Measurements from ENCODE around the gene SLC17A5.
A peak's percentile ranks its signal among the peaks of the same experiment; 100 is the strongest.
"Not testable (repeated sequence)": the region's sequence is repeated elsewhere in the genome, so short reads cannot be mapped to it uniquely, and the experiment has no call there.

The SLC17A5 gene, protein sequence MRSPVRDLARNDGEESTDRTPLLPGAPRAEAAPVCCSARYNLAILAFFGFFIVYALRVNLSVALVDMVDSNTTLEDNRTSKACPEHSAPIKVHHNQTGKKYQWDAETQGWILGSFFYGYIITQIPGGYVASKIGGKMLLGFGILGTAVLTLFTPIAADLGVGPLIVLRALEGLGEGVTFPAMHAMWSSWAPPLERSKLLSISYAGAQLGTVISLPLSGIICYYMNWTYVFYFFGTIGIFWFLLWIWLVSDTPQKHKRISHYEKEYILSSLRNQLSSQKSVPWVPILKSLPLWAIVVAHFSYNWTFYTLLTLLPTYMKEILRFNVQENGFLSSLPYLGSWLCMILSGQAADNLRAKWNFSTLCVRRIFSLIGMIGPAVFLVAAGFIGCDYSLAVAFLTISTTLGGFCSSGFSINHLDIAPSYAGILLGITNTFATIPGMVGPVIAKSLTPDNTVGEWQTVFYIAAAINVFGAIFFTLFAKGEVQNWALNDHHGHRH

DNA sequence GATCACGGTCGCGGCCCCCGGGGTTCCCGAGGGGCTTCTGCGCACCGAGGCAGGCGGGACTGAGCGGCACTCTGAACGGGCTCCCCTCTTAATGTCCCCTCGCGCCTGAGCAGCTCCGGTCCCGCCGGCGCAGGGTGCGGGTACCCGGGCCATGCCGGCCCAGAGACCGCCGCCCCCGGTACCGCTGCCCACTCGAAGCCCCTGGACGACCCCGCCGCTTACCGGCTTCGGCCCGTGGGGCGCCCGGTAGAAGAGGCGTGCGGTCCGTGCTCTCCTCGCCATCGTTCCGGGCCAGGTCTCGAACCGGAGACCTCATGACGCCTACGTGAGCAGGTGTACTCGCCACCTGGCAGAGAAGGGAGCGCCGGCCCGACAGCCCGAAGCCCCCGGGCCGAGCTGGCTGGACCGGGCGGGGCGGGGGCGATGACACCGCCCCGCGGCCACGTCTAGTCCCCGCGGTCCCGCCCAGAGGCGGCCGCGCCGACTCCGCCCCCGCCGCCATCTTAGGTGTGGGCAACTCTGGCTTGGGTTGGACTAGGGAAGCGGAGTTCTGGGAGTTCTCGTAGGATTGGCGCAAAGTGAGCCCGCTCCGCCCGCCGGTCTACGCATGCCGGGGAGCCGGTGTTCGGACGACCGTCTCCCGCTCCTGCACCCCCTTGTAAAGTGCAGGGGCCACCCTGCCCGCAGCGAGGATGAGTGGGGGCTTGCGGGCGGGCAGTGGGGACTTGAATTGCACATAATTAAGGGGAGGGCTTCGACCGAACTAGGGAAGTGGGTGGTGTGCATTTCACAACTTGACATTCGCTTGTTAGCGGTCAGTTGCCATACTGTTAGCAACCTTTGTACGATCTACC, at the start of gene SLC17A5:
SLC17A5 (minus strand) TSS at position 422 of the 854 bp plus-strand sequence; CDS start at position 316, 106 bp downstream.
- peak; percentile 90 for DNase-seq (ENCODE audit: low spot score)

DNA sequence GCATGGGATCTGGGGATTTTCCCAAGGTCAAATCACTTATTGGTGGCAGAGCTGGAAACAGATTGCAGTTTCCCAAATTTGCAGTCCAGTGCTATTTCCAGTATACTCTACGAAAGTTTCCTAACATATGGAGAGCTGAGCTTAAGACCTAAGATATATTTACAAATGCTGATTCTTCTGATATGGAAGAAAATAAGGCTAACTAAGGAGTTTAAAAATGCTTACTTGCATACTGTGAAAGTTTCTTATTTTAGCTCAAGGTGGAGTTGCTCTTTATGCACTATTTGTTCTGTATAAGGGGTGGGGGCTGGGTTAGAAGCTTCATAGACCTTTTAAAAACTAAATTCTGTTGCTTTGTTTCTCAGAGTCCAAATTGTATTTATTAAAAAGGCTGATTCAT, 49.7 kb upstream of the SLC17A5 start:
- no peak for DNase-seq (ENCODE audit: low spot score)

DNA sequence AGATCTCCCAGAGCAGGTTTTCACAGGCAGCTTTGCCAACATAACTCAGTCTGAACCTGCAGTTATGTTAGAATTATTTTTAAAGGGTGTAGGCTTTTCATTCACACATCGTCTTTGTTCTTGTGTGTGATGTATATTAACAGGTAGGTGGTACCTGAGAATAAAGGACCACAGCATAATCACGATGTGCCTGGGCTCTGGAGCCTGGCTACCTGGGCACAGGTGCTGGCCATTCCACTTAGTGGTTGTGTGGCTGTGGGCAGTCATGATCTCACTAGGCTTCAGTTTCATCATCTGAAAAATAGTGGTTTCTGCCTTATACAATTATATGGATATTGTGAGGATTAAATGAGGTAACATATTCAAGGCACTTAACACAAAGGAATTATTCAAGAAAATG, 48.7 kb upstream of the SLC17A5 start:
- DNase-seq (ENCODE audit: low spot score): no peak

DNA sequence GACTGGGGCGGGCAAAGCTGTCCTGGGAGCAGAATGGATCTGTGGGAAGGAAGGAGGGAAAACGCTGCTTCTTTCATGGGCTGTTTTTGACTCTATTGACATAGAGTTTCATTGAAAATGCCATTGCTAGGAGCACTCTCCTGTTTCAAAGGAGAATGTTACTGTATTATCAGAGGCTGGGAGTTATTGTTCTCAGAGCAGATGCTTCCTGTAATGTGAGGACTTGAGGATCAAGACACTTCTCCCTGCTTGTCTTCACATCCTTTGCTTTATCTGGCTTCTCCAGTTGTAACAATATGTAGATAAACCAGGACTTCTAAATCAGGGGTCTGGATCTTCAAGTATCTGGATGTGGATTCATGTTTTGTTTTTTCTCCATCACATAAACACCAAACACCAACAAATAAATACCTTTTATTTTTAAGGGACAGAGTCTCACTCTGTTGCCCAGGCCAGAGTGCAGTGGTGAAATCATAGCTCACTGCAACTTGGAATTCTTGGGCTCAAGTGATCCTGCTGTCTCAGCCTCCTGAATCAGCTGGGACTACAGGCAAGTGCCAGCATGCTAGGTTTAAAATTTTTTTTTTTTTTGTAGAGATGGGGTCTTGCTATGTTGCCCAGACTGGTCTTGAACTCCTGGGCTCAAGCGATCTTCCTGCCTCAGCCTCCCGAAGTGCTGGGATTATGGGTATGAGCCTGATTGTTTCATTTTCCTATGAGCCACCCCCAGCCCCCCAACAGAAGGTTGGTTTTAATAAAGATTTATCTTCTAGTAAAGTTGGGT, 46.1 kb upstream of the SLC17A5 start:
- DNase-seq (ENCODE audit: low spot score): no peak

DNA sequence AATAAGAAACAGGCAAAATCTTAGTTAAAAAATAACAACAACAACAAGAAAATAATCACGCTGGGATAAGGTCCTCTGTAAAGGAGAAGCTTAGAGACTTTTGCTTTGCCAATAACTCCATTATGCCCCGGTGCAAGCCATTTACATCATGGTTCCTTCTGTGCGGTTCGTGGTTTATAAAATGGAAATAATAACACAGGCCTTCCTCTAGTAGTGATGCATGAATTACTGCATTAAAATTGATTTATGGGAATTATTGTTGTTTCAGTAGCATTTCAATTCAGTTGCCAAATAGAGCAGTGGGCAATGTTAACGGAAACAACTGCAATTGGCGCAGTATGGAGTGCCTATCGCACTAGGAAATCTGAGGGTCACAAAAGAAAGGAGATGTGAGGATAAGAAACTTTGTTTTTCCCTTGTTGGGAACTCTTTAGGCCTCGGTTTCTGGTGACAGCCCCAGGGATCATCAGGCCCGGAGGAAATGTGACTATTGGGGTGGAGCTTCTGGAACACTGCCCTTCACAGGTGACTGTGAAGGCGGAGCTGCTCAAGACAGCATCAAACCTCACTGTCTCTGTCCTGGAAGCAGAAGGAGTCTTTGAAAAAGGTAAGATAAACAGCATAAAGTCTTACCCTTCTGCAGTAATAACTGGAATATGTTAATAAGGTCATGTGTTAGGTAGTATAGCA, 43.3 kb upstream of the SLC17A5 start:
- no peak for DNase-seq (ENCODE audit: low spot score)

DNA sequence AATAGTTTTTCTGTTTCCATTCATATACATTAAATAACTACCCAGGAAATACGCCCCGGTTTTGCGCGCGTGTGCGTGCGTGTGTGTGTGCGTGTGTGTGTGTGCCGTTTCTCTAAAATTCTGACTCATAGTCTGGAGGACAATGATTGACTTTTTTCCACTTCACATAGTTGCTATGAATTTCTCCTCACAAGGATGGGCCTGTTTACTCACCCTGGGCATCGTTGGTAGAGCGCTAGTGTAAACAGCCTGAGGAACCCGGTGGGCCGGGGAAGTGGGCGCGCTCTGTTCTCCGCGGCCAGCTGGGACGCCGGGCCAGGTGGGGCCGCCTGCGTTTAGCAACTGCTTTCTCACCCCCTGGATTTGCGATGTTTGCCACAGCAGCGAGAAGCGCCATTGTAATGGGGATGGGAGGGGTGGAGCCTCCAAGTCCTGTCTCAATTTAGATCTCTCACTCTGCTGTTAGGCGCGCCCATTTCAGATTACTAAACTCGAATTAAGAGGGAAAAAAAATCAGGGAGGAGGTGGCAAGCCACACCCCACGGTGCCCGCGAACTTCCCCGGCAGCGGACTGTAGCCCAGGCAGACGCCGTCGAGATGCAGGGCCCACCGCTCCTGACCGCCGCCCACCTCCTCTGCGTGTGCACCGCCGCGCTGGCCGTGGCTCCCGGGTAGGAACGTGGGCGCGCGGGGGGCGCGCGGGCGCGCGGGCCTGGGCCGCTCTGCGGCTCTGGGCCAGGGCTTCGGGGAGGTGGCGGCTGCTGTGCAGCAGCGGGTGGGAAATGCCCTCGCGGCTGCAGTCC, 42.0 kb upstream of the SLC17A5 start, which contains the start of gene CD109:
CD109 (plus strand) TSS at position 585 of the 803 bp plus-strand sequence; CDS start at position 598, 13 bp downstream.
- no peak for DNase-seq (ENCODE audit: low spot score)

DNA sequence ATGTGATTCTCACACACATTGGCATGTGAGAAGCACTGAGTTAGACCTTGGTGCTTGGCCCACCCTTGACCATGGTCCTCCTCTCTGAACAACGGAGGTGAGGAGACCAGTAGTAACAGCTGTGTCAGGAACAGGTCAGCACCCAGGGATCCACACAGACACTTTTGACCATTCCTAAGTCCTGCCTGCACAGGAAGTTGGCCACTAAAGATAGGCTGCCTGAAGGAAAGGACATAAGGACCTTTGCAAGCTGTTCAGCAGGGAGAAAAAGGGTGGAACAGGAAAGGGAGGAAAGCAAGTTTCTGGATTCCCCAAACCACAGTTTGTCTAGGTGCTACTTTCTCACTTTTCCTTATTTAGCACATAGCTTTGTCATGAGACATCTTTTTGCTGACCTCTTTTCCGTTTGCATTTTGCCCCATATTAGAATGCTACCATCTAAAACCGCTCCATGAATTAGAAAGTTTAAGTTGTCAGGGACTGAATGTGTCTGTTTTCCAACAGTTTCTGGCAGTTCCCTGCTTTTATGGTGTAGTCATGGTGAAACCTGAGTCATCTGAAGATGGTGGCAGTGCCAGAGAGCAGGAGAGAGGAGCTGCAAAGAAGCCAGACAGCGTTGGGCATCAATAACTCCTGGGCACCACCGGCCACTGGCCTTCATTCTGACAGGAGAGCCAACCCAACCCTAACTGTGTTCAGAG, 41.1 kb upstream of the SLC17A5 start:
- DNase-seq (ENCODE audit: low spot score): no peak

DNA sequence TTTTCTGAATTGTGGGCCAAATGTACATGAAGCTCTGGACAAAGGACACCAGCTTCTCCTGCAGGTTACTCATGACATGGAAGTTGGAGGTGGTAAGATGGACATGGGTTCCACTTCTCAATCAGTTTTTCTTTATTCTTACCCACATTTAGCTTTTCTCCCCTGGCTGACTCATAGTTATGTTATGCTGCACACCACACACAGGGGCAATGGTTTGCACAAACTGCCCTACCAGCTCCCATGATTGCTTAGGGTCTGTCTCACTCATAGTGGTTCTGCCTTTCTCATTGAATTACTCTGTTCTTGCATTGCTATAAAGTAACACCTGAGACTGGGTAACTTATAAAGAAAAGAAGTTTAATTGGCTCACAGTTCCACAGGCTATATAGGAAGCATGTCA, 37.7 kb upstream of the SLC17A5 start:
- DNase-seq (ENCODE audit: low spot score): no peak

DNA sequence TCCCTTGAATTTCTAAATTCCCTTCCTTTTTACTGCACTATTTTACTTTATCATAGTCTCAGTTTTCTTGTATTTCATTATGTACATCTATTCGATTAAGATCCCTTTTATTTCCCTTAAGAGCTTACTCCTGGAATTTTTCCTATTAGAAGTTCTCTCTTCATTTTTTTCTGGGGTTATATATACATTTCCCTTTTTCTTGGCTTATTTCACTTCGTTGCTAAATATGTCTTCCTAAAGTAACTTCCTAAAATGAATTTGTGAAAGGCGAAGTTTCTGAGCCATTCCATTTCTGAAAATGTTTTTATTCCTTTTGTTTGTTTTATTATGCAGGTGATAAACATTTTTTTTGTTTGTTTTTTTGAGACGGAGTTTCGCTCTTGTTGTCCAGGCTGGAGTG, 36.3 kb upstream of the SLC17A5 start:
- DNase-seq (ENCODE audit: low spot score): no peak

DNA sequence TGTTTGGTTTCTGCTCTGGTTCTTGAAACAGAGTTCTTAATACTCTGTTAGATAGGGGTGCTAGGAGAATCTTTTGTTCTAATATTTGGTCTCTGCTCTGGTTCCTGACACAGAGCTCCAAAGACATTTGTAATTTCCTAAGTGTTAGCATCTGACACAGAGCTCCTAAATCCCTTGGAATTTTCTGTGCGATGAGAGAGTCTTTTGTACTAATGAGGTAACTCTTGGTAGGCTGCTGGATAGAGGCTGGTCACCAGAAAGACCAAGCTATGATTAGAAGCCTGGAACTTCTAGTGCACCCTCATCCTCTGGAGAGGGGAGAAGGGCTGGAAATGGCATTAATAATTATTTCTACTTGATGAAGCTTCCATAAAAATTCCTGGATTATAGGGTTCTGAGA, 34.6 kb upstream of the SLC17A5 start:
- no peak for DNase-seq (ENCODE audit: low spot score)

DNA sequence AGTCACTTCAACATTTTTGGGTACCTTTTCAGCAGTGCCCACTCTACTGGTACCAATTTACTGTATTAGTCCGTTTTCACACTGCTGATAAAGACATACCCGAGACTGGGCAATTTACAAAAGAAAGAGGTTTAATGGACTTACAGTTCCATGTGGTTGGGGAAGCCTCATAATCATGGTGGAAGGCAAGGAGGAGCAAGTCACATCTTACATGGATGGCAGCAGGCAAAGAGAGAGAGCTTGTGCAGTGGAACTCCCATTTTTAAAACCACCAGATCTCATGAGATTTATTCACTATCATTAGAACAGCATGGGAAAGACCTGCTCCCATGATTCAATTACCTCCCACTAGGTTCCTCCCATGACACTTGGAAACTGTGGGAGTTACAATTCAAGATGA, 29.8 kb upstream of the SLC17A5 start:
- DNase-seq (ENCODE audit: low spot score): not testable (repeated sequence)

DNA sequence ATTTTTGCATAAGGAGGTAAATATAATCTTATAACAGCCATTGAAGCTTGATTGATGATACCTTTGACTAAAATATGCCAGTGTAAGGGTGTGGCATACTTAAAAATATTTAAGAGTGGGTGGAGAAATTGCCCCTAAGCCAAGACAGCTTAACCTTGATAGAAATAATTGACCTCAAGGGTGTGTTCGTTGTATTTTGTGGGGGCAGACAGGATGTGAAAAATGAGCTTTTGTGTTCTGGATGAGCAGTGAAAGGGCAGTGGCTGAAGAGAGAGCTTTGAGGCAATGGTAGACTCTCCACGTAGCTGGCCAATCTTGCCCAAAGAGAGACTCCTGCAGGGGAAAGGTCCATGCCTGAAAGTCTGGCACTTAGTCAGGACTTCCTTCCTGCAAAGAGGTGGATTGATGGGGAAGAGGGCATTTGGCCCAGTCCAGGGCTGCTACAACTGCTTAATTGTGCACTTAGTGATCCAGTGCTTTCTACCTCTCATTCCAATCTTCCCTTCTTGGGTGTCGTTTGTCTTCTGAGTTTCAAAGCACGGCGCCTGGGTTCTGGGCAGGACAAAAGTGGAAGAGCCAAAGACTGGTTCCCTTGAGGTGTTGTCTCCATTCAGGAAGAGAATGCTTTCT, 26.6 kb upstream of the SLC17A5 start:
- DNase-seq (ENCODE audit: low spot score): no peak

DNA sequence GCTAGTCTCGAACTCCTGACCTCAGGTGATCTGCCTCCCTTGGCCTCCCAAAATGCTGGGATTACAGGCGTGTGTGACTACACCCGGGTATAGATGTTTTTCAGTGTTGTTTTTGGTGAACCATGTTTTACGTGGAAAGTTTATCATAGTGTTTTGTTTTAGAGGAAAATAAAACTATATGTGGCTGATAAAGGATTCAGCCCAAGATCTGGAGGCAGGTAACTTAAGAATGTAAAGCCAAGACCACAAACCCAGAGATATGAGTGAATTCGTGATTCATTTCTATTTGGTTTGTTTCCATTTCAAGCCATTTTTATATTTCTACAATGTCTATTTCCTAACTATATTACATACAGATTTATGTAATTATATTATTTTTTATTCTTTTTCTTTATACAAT, 26.1 kb upstream of the SLC17A5 start:
- DNase-seq (ENCODE audit: low spot score): not testable (repeated sequence)

DNA sequence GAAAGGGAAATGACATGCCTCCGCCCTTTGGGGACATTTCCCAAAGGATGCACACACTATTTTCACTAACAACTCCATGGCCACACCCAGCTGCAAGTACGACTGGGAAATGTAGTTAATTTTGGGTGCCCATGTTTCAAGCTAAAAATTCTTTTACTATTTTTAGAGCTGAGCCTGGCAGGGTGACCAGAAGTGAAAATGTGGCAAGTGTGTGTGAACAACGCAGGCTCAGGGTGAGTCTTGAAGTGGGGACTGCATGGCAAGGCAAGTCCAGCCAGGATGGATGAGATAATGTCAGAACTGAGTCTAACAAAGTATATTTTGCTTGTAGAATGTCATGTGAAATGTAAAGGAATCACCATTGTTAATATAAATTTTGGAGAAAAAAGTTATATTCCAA, 25.2 kb upstream of the SLC17A5 start:
- DNase-seq (ENCODE audit: low spot score): no peak

DNA sequence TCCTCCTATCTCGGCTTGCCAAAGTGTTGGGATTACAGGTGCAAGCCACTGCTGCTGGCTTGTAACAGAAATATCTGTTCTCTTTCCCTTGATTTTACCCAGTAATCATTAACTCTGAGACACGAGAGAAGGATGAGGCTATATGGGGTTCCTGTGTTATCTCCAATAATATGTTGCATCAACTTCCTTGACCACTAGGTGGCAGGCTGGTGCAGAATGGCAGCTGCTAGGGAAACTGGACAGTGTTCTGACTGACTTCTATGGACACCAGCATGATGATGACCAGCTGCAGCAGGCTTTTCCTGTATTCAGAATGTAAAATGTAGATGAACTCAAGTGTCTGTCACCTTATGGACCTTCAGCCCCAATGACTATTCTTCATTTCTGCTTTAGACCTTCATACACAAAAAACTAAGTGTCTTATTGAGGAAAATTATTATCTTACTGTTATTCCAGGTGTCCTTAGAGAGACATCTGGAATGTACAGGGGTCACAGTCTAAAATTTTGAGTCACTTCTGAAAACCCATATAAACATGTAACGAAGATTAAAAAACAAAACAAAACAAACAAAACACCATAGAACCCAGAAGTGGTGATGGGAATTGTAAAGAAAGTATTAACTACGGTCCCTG, 21.8 kb upstream of the SLC17A5 start:
- DNase-seq (ENCODE audit: low spot score): peak; percentile 76

DNA sequence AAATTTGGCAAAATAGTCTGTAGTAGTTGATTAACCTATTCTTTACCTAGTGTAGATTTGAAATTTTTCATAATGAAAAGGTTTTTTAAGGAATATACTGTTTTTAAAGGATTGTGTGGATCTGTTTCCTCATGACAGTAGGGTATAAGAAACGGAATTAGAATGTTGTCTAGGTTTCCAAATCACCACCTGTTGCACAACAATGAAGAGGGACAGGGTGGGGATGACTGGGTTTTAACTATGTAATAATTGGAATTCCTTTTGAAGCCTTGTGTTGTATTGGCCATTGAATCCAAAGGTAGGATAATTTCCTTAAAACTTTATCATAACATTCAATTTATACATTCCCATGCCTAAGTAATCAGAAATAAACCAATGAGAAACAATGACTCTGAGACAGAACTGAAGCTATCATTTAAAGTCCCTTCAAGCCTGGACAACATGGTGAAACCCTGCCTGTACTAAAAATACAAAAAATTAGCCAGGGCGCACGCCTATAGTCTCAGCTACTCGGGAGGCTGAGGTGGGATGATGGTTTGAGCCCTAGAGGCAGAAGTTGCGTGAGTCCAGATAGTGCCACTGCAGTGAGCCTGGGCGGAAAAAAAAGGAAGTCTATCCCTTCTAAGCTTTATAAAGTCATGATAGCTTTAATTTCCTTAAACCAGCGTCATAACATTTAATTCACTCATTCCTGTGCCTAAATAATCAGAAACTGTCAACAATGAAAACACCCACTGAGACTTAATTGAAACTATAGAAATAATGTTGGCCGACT, 18.3 kb upstream of the SLC17A5 start:
- no peak for DNase-seq (ENCODE audit: low spot score)

DNA sequence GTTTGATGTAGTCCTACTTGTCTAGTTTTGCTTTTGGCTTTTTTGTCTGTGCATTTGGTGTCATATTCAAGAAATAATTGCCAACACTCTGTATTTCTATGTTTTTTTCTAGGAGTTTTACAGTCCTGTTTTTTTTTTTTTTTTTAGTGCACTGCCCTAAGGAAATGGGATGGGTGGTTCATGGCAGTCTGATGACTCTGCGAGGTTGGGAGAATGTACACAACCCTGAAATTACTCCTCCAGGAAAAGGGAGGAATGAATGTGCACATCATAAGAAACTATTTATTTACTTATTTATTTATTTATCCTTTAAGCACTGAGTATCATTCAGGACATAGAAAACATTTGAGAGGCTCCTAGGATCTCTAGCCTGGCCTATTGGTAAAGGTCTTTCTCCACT, 15.2 kb upstream of the SLC17A5 start:
- DNase-seq (ENCODE audit: low spot score): no peak

DNA sequence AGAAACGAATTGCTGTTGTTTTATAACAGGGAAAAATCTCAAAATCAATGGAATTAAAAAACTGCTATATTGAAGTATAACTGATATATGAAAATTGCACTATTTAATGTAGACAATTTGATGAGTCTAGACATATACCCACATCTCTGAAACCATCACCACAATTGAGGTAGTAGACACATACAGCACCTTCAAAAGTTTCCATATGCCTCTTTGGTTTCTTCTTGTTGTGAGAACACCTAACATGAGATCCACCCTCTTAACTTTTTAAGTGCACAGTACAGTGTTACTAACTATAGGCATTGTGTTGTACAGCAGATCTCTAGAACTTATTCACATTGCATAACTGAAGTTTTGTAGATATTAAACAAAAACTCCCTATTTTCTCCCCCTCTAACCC, 14.0 kb upstream of the SLC17A5 start:
- no peak for DNase-seq (ENCODE audit: low spot score)

All from hematopoietic multipotent progenitor cell treated with erythropoietin and hydrocortisone succinate and interleukin-3 and kit ligand, for 15 days (in vitro differentiated cells).